Measurements from ENCODE around the gene FEN1.

The FEN1 gene

DNA sequence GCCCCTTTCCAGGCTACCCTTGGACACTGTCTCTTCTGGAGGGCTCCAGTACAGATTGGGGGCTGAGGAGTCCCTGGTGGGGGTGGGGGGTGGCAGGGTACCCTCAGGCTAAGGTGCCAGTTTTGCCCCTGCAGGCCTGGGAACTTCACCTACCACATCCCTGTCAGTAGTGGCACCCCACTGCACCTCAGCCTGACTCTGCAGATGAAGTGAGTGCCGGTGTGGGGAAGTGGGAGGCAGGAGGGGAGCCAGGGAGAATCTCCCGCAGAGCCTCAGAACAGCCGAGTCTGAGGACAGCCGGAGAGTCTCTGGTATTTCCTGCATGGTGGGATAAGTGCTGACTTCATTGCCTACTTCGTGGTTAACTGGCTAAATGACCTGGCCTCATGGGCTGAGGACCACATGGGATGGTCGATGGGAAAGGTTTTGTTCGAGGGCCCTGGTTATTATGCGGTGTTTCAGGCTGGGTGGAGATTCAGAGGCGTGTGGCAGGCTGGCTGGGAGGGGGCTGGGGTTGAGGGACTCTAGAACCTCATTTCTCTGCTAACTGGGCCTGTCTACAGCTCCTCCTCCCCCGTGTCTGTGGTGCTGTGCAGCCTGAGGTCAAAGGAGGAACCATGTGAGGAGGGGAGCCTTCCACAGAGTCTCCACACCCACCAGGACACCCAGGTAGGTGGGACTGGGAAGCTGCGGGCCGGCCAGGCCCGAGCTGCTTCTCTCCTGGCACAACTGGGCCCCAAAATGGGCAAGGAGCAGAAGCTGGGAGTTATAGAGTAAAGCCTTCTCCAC is 8.8 kb upstream of the FEN1 start:
- TF ChIP-seq TAF1 (IDR thresholded peaks at IDR 0.05; ENCODE audit: low read depth) (no peak), EP300 (IDR thresholded peaks at IDR 0.05; ENCODE audit: borderline replicate concordance) (no peak), FOXM1 (IDR thresholded peaks at IDR 0.05; ENCODE audit: borderline replicate concordance, low read depth) (no peak), TCF12 (IDR thresholded peaks at IDR 0.05; ENCODE audit: low read depth) (no peak), YY1 (IDR thresholded peaks at IDR 0.05; ENCODE audit: low read depth) (no peak), CREB1 (IDR thresholded peaks at IDR 0.05; ENCODE audit: low read depth) (no peak), RAD21 (IDR thresholded peaks at IDR 0.05; ENCODE audit: low read depth) (no peak), TEAD4 (IDR thresholded peaks at IDR 0.05) (no peak), NFIC (IDR thresholded peaks at IDR 0.05) (no peak), ZBTB7A (IDR thresholded peaks at IDR 0.05; ENCODE audit: low read depth) (no peak)
- TF ChIP-seq, protein P1, sequence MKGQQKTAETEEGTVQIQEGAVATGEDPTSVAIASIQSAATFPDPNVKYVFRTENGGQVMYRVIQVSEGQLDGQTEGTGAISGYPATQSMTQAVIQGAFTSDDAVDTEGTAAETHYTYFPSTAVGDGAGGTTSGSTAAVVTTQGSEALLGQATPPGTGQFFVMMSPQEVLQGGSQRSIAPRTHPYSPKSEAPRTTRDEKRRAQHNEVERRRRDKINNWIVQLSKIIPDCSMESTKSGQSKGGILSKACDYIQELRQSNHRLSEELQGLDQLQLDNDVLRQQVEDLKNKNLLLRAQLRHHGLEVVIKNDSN (IDR thresholded peaks at IDR 0.05) = no peak
- TF ChIP-seq, protein P2, sequence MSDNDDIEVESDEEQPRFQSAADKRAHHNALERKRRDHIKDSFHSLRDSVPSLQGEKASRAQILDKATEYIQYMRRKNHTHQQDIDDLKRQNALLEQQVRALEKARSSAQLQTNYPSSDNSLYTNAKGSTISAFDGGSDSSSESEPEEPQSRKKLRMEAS (IDR thresholded peaks at IDR 0.05) = no peak
- TF ChIP-seq, protein P3, sequence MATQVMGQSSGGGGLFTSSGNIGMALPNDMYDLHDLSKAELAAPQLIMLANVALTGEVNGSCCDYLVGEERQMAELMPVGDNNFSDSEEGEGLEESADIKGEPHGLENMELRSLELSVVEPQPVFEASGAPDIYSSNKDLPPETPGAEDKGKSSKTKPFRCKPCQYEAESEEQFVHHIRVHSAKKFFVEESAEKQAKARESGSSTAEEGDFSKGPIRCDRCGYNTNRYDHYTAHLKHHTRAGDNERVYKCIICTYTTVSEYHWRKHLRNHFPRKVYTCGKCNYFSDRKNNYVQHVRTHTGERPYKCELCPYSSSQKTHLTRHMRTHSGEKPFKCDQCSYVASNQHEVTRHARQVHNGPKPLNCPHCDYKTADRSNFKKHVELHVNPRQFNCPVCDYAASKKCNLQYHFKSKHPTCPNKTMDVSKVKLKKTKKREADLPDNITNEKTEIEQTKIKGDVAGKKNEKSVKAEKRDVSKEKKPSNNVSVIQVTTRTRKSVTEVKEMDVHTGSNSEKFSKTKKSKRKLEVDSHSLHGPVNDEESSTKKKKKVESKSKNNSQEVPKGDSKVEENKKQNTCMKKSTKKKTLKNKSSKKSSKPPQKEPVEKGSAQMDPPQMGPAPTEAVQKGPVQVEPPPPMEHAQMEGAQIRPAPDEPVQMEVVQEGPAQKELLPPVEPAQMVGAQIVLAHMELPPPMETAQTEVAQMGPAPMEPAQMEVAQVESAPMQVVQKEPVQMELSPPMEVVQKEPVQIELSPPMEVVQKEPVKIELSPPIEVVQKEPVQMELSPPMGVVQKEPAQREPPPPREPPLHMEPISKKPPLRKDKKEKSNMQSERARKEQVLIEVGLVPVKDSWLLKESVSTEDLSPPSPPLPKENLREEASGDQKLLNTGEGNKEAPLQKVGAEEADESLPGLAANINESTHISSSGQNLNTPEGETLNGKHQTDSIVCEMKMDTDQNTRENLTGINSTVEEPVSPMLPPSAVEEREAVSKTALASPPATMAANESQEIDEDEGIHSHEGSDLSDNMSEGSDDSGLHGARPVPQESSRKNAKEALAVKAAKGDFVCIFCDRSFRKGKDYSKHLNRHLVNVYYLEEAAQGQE (IDR thresholded peaks at IDR 0.05; ENCODE audit: low read depth) = no peak

DNA sequence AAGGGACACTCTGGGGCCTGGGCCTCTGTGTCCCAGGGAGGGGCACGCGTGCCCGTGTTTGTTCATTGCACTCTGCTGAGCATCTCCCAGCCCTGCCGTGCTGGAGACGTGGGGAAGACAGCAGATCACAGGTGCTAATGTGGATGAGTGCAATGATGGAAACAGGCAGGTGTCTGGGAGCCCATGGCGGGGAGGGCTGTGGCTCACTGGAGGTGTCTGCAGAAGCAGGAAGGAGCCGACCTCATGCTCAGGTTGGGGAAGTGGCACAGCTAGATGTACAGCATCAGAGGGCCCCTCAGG is 8.3 kb upstream of the FEN1 start:
- no peak for TF ChIP-seq CEBPB (IDR thresholded peaks at IDR 0.05)
- TF ChIP-seq TEAD4 (IDR thresholded peaks at IDR 0.05) = no peak
- TF ChIP-seq RAD21 (IDR thresholded peaks at IDR 0.05; ENCODE audit: low read depth) = no peak
- TF ChIP-seq EGR1 (IDR thresholded peaks at IDR 0.05) = no peak
- TF ChIP-seq ZBTB7A (IDR thresholded peaks at IDR 0.05; ENCODE audit: low read depth) = no peak
- no peak for TF ChIP-seq TCF12 (IDR thresholded peaks at IDR 0.05; ENCODE audit: low read depth)

DNA sequence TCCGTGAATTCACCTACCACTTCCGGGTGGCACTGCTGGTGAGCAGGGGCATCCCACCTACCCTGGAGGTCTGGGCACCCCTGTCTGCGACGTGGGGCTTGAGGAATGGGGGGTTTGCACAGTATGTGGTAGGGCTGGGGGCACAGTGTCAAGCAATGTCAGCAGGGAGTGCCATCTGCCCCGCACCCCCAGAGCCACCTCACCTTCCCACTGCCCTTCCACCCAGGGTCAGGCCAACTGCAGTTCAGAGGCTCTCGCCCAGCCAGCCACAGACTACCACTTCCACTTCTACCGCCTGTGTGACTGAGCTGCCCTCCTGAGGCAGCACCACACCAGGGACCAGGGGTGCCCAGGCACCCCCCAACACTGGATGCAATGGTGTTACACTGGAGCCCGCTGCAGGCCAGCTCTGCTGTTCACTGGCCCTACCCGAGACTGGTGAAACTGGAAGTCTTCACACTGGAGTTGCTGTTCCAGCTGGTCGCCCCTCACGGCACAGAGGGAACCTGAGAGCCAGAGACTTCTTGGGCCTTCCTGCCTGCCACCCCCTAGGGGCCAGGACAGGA is 6.8 kb upstream of the FEN1 start:
- TF ChIP-seq CEBPB (IDR thresholded peaks at IDR 0.05) = no peak
- no peak for TF ChIP-seq RAD21 (IDR thresholded peaks at IDR 0.05; ENCODE audit: low read depth)
- TF ChIP-seq TEAD4 (IDR thresholded peaks at IDR 0.05) = no peak
- TF ChIP-seq YY1 (IDR thresholded peaks at IDR 0.05; ENCODE audit: low read depth) = no peak
- TF ChIP-seq EP300 (IDR thresholded peaks at IDR 0.05; ENCODE audit: borderline replicate concordance) = no peak
- TF ChIP-seq FOXM1 (IDR thresholded peaks at IDR 0.05; ENCODE audit: borderline replicate concordance, low read depth) = no peak
- no peak for TF ChIP-seq ZBTB7A (IDR thresholded peaks at IDR 0.05; ENCODE audit: low read depth)
- TF ChIP-seq, protein P3 (IDR thresholded peaks at IDR 0.05; ENCODE audit: low read depth) = no peak
- no peak for TF ChIP-seq CREB1 (IDR thresholded peaks at IDR 0.05; ENCODE audit: low read depth)

DNA sequence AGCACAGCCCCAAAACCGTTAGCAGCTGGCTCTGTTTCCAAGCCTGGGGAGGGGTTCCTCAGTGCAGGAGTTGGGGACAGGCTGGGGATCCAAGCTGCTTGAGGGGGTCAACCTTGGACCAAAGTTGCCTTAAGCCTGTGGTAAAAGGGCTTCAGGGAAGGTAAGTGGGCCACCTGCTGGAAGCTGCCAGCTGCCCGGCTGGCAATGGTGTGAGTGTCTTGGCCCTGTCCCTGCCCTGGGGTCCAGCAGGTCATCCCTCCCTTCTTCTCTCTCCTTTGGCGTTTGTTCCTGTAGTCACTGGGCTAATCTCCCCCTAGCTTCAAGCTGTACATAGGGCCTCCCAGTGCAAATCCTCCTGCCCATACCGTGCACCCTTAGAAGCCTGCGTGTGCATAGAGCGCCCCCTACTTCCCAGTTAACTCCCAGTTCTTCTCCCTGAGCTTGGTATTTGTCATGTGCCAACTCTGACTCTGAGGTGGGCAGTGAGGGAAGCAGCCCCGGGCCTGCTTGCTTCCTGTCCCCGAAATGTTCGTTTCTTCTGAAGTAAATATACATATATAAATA is 4.7 kb upstream of the FEN1 start:
- TF ChIP-seq EP300 (IDR thresholded peaks at IDR 0.05; ENCODE audit: borderline replicate concordance) = no peak
- TF ChIP-seq TAF1 (IDR thresholded peaks at IDR 0.05; ENCODE audit: low read depth) = no peak
- peak; percentile 60 for TF ChIP-seq RAD21 (IDR thresholded peaks at IDR 0.05; ENCODE audit: low read depth)

DNA sequence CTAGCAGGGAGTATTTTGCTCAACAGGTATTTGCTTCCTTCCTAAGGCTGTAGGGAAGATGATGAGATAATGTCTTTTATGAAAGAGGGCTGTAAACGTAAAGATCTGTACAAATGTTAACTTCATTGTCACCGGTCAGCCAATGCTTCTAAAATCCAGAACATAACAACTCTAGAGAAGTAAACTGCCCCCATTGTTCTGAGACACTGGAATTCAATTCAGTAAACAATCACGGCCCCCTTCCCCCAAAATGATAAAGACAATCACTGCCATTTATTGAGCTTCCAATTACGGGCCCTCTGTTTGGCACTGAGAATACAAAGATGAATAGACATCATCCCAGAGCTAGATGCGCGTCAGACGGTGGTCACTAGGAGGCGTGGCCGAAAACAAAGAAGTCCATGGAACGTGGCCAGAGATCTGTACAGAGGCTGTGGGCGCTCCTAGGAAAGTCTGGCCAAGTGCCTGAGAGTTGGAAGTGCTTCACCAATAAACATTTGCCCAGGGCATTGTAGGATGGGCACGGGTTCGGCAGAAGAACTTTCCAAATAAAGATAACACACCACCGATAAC is 888 bp upstream of the FEN1 start:
- TF ChIP-seq CEBPB (IDR thresholded peaks at IDR 0.05) (no peak), NFIC (IDR thresholded peaks at IDR 0.05) (peak; percentile 31; the same call in 1 of the 2 replicates)

DNA sequence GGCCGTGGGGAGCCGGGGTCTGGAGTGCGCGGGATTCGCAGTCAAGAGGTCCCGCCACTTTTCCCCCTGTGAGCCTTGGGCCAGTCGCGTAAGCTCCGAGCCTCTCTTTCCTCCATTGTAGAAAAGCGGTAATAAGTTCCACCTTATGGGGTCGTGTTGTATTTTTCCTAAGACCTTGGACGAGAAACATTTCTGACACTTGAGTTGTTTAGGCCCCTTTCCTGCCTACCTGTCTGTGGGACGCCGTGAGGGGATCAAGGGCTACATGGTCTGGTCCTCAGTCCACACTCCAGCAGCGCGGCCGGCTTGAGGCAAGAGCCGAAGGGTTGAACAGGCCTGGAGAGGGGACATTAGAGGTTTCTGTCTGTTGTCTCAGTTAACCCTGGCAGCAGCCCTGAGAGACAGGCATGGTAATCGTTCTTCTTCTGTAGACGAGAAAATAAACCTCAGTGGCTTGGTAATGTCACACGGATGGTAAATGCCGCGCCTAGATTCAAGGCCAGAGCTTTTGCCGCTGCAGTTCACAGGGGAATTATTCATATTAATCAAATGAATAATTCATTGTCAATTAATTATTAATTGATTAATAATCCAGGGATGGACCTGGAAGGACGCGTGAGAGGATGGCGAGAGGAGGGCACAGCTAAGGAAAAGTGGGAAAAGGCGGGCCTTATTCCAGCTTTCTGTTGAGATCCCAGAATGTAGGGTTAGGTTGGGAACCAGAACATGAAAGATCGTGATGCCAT is 545 bp downstream of the FEN1 start:
- no peak for TF ChIP-seq YY1 (IDR thresholded peaks at IDR 0.05; ENCODE audit: low read depth)
- TF ChIP-seq TAF1 (IDR thresholded peaks at IDR 0.05; ENCODE audit: low read depth) = 0 out of 2 replicates have a peak, but pooled peaks have one; percentile 4
- TF ChIP-seq CEBPB (IDR thresholded peaks at IDR 0.05) = no peak
